Right atrium auricular region (tissue), 2 donors: ENCODE measurements around the gene ANKRD60. TPM values are rescaled to one million over a fixed set of nuclear protein-coding genes. Genes with fewer than 3 reads are reported as not detected.
A peak's percentile ranks its signal among the peaks of the same experiment; 100 is the strongest.

Experiments used
- DNase-seq: peaks from one replicate; pipeline ENCODE4 v3.0.0-alpha.2; 2019; ENCODE audit warnings: low spot score
- H3K27ac ChIP-seq, 2 donors: fragments of 200-600 bp; sonication (generic); 1 replicate in 1 of 2; 2 replicates in 1 of 2; pipeline ENCODE4 v1.5.1; 2016 to 2019
- H3K27me3 ChIP-seq, 2 donors: fragments of 200-600 bp; sonication (generic); one replicate each; pipeline versions ENCODE4 v1.5.1 to v1.6.0; 2017 to 2019
- H3K36me3 ChIP-seq: fragments of 200-600 bp; sonication (generic); one replicate; pipeline ENCODE4 v1.5.1; 2016
- H3K4me1 ChIP-seq, 2 donors: fragments of 200-600 bp; sonication (generic); one replicate each; pipeline versions ENCODE4 v1.5.1 to v1.6.0; 2017 to 2019
- H3K4me3 ChIP-seq, 2 donors: fragments of 200-600 bp; sonication (generic); 1 replicate in 1 of 2; 2 replicates in 1 of 2; pipeline ENCODE4 v1.5.1; 2017 to 2019; ENCODE audit warnings: mild to moderate bottlenecking in 1 of 2, moderate library complexity in 1 of 2
- H3K9me3 ChIP-seq, 2 donors: fragments of 200-600 bp; sonication (generic); one replicate each; pipeline ENCODE4 v1.5.1; 2019
- CTCF ChIP-seq, 2 donors: fragments of 200-600 bp; sonication (generic); IDR thresholded peaks; one replicate each; pipeline ENCODE4 v1.5.1; 2019; ENCODE audit warnings: antibody characterized with exemption in 2 of 2
- total RNA-seq, 2 donors: library from RNA; depleted of rRNA; stranded (reverse); fragments of >200 nt; gene quantifications; one replicate each; pipeline ENCODE4 v1.1.0, GENCODE V29; 2016

ANKRD60 gene
- not detected for total RNA-seq

GRCh38 chr20:58228484-58229197 lies at the start of gene ANKRD60:
Gene ANKRD60 (minus strand): TSS chr20:58228653. CDS start chr20:58228653, 0 bp downstream.
- no peak within 1 kb of the TSS for H3K27ac ChIP-seq
- H3K27me3 ChIP-seq: peaks cover 0 to 18% of the 10 kb centered on the region in 2 donors
- no peak for TF ChIP-seq CTCF (IDR thresholded peaks at IDR 0.05)

GRCh38 chr20:58277578-58278472 lies 49.4 kb upstream of the ANKRD60 start:
- Histone ChIP-seq H3K4me1 (no peaks in the 10 kb centered on the region), H3K36me3 (no peaks in the 10 kb centered on the region), H3K27me3 (no peaks in the 10 kb centered on the region), H3K4me3 (no peak overlapping the region), H3K9me3 (no peaks in the 10 kb centered on the region), H3K27ac (no peak overlapping the region)
- TF ChIP-seq CTCF (IDR thresholded peaks at IDR 0.05): no peak
- no peak for DNase-seq

More at GRCh38 chr20:58228484-58229197, at the start of gene ANKRD60:
- Histone ChIP-seq H3K9me3 (no peaks in the 10 kb centered on the region), H3K36me3 (no peaks in the 10 kb centered on the region), H3K4me3 (peak within 1 kb of the TSS in 1 of 2 donors; percentile 27), H3K4me1 (peaks cover 0 to 19% of the 10 kb centered on the region in 2 donors)
- DNase-seq: no peak

GRCh38 chr20:58277107-58277506 lies 48.7 kb upstream of the ANKRD60 start:
- no peaks in the 10 kb centered on the region for H3K27me3 ChIP-seq
- no peaks in the 10 kb centered on the region for H3K4me1 ChIP-seq
- TF ChIP-seq CTCF (IDR thresholded peaks at IDR 0.05): no peak

GRCh38 chr20:58274384-58274783 lies 45.9 kb upstream of the ANKRD60 start:
- Histone ChIP-seq H3K27ac (no peak overlapping the region), H3K4me3 (no peak overlapping the region), H3K4me1 (no peaks in the 10 kb centered on the region), H3K27me3 (no peaks in the 10 kb centered on the region), H3K9me3 (no peaks in the 10 kb centered on the region), H3K36me3 (peaks cover 14% of the 10 kb centered on the region)
- TF ChIP-seq CTCF (IDR thresholded peaks at IDR 0.05): no peak
- no peak for DNase-seq

More at GRCh38 chr20:58277107-58277506, 48.7 kb upstream of the ANKRD60 start:
- Histone ChIP-seq H3K36me3 (no peaks in the 10 kb centered on the region), H3K4me3 (no peak overlapping the region), H3K9me3 (no peaks in the 10 kb centered on the region), H3K27ac (no peak overlapping the region)
- no peak for DNase-seq

- no peak for TF ChIP-seq CTCF (IDR thresholded peaks at IDR 0.05)
- DNase-seq: no peak
- Histone ChIP-seq H3K4me3 (no peak overlapping the region), H3K36me3 (peaks cover 31% of the 10 kb centered on the region), H3K27me3 (no peaks in the 10 kb centered on the region), H3K9me3 (no peaks in the 10 kb centered on the region), H3K27ac (no peak overlapping the region), H3K4me1 (no peaks in the 10 kb centered on the region)
These were observed 43.3 kb upstream of the ANKRD60 start for GRCh38 chr20:58271606-58272351.
